ENCODE results near the gene PAXX.

The PAXX gene

DNA sequence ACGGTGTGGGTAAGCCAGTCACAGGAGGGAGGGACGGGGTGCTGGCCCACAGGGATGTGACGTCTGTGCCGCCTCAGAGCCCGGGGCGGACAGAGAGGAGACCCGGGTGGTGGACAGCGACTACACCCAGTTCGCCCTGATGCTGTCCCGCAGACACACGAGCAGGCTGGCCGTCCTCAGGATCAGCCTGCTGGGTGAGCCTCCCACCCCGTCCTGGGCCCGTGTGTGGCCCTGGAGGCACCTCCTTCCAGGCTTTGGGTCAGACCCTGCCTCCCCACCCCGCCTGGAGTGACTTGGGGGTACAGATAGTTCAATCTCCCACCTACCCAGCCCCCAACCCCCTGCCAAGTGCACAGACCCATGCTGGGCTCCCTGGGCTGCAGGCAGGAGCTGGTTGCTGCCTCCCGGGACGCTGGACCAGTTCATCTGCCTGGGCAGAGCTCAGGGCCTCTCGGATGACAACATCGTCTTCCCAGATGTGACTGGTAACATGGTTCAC lies 38.4 kb upstream of the PAXX start:
- no peak for DNase-seq

DNA sequence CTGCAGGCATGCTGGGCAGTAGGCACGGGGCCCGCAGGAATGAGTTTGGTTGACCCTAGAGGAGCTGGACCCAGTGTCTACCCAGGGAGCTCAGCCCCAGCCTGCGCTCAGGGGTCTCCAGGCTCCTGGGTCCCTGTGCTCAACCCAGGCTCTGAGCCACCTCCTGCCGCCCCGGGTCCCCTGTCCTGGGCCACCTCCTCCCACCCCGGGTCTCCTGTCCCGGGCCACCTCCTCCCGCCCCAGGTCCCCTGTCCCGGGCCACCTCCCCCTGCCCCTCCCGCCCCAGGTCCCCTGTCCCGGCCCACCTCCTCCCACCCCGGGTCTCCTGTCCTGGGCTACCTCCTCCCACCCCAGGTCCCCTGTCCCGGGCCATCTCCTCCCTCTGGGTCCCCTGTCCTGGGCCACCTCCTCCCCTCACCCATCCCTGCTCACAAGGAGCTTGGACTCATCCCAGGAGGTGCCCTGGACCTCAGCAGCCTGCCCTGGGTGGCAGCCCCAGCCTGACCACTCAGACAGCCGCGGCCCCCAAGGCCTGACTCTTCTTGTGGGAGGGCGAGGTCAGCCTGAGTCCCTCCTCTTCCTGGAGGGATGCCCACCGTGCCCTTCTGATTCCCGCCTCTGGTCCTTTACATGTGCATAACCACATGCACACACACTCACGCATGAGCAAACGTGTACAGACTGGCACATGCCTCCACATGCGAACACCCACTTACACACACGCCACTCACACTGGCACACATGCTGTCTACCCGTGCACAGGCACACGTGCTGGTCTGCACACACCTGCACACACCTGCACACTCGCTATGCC lies 37.7 kb upstream of the PAXX start:
- DNase-seq: no peak

DNA sequence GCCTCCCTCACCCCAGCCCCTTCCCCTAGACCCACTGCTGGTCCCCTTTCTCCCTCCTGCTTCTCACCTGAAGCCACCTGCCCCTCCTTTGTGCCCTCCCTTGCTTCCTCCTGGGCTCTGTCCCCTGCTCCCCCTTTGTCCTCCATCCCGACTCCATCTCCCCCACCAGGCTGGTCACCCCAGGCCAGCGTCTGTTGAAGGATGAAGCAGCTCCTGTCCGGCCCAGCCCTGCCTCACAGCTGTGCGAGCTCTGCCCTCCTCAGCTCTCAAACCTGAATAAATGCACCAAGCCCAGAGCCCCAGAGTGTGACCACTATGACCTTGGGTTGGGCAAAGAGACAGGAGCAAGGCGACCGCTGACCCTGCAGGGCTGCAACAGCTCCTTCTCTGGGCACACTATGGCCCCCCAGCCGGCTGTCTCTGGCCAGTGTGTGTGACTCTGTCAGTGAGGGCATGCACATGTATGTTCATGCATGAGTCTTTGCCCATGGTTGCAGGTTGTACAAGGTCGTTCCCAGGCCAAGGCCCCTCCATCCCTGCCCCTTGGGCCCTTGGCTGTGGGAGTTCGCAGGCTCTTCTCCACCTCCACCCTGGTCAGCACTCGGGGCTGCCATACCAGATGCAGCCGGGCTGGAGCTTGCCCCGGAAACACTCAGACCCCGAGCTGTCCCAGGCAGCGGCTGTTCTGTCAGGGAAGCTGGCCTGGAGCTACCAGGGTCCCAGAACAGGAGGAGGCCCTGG lies 36.9 kb upstream of the PAXX start:
- no peak for DNase-seq

DNA sequence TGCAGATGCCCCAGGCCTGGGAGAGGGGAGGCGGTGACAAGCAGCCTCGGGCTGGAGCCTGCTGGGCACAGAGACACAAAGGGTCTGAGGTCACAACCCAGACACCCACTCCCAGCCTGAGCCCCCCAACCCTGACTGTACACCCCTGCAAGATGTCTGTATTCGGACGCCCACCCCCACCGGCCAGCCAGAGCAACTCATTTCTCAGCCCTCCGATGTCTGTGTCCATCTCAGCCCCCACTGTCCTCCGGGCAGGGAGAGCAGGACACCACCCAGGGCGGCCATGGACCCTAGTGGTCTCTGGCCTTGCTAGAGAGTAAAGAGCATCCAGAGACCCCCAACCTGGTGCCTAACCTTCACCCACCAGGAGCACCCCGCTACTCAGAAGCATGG lies 36.3 kb upstream of the PAXX start:
- DNase-seq: no peak

DNA sequence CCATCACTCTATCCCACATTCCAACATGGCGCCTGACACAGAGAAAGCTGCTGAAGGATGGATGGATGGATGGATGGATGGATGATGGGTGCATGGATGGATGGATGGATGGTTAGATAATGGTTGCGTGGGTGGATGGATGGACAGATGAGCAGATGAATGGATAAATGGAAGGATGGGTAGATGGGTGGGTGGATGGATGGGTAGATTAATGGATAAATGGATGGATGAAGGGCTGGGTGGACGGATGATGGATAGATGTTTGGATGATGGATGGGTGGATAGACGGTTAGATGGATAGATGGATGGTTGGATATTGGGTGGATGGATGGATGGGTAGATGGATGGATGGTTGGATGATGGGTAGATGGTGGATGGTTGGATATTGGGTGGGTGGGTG lies 35.6 kb upstream of the PAXX start:
- DNase-seq: no peak

DNA sequence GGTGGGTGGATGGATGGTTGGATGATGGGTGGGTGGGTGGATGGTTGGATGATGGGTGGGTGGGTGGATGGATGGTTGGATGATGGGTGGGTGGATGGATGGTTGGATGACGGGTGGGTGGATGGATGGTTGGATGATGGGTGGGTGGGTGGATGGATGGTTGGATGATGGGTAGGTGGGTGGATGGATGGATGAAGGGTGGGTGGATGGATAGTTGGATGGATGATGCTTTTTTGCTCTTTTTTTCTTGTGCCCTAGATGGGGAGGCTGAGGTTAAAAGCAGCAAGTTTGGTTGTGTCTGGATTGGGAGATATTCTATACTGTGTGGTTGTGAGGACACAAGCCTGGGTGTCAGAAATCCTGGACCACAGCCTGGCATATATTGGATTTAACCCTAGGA lies 34.8 kb upstream of the PAXX start:
- no peak for DNase-seq

DNA sequence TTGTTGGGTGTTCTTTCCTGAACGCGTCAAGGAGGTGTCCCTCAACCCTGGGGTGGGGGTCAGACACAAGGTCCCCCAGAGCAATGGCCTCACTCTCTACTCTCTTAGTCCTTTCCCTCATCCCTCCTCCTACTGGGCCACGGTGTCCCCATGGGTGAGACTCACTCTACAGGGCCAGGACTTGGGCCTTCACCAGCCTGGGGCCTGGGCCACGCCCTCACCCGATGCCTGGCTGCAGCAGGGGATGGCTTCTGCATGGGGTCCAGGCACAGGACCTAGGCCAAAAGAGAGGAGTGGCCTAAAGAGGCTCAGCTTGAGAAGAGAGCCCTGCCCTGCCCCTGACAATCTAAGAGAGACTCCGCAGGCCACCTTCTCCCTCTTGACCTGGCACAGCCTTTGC lies 34.3 kb upstream of the PAXX start:
- DNase-seq: no peak

DNA sequence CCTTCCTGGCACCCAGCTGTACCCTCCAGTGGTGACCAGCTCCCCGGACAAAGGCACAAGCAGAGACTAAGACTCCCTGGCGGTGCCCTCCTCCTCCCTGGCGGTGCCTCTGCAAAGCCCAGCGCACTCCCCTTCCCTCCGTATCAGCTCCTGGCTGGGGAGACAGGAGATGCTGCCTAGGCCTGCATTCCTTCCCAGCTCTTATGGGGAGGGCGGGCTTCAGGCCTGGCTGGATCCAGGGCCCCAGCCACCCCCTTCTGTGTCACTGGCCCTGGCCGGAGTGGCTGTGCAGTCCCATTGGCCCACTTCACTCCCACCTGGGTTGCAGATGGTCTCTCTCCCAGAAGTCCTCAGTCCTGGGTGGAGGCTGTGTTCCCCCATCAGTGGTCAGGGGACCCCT lies 33.7 kb upstream of the PAXX start:
- DNase-seq: no peak

DNA sequence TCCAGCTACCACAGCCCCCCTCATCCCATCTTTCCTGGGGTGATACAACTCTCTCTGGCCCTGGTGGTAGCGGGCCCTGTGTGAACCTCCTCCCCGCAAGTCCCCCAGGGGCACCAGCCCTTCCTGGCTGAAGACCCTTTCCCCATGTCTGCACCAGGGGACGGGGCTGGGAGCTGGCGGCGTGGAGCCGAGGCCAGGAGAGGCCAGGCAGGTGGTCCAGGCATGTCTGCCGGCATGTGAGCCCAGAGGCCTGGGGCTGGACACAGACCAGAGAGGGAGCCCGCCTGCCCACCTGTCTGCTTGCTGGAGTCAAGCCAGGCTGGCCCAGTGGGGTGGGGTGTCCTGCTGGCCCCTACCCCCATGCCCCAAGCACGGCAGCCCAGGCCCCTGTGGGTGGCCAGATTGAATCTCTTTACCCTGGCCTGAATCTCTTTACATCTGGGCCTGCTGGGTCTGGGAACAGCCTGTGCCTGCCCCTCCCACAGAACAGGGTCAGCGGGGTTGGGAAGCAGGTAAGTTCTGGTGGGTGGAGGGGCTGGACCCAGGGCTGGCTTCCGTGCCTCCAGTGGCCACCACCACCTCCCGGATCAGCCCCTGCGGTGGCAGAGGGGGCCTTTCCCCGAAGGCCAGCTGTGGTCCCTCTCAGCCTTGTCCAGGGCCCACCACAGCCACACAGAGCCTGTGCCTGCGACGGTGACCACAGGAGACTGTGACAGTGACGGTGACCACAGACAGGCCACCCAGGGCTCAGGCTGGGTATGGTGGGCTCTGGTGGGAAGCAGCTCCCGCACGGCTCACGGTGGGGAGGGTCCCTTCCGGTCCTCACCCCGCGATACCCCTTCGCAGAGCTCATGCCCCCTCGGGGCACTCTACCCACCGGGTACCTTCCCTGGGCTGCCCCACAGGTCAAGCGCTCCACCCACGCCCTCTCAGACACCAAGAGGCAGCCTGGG lies 33.0 kb upstream of the PAXX start:
- DNase-seq: no peak

DNA sequence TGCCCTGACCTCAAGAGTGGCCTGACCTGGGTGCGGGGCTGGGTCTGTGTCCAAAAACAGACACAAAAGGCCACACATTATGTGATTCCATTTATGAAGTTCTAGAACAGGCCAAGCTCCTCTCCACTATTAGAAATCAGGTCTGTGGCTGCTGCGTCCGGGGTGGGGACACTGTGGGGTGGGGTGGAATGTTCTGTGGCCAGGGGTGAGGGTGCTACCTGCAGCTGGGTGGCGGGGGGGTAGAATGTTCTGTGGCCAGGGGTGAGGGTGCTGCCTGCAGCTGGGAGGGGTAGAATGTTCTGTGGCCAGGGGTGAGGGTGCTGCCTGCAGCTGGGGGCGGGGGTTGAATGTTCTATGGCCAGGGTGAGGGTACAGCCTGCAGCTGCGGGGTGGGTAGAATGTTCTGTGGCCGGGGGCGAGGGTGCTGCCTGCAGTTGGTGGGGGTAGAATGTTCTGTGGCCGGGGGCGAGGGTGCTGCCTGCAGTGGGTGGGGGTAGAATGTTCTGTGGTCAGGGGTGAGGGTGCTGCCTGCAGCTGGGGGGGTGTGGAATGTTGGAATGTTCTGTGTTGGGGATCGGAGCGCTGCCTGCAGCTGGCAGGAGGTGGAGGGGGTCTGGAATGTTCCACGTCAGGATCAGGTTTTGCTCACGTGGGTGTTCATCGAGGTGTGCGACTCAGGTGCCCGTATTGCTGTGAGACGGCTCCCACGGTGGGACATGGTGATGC lies 31.8 kb upstream of the PAXX start:
- no peak for DNase-seq

DNA sequence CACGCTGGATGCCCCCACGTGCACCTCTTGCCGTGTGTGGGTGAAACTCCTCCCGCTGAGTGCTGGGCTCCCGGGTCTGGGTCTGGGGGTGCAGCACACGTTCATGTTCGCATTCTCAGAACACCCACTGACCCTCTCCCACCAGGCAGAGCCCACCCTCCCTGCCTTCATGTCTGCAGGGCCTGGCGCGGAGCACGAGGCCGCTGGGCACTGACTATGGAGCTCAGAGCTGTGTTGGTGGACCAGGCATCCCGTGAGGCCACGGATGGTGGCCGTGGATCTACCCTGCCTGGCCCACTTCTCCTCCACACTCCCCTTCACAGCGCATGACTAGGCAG lies 31.3 kb upstream of the PAXX start:
- DNase-seq: no peak

DNA sequence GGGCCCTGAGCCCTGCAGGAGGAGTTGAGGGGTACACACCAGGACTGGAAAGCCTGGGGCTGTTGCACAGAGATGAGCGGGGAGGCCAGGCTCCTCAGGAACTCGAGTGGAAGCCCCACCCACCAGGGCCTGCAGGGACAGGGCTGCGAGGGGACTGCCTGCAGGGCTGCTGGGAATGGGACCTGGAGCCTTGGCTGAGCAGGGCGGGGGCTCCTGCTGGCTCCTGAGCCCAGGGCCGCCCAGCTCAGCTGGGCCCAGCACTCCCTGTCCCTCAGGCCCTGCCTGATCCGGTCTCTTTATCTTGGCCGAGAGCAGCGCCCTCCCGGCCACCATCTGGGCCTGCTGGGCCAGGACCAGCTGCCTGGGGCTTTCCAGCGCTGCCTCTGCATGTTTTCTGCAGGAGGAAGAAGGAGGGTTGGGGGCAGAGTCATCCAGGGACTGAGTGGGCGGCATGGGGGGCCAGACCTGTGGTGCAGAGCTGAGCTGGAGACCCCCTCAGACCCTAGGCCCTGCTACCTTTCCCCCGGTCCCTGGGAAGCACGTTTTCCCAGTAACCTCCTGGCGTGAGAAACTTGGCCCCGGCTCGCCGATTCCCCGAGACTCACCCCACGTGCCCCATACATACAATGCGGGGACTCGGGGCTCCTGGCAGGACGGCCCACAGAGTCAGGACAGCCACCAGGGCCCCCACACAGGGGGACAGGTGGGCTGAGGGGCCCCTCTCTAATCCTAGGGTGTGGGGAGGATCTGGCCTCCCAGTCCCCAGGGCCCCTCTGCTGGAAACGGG lies 30.8 kb upstream of the PAXX start:
- DNase-seq: no peak

DNA sequence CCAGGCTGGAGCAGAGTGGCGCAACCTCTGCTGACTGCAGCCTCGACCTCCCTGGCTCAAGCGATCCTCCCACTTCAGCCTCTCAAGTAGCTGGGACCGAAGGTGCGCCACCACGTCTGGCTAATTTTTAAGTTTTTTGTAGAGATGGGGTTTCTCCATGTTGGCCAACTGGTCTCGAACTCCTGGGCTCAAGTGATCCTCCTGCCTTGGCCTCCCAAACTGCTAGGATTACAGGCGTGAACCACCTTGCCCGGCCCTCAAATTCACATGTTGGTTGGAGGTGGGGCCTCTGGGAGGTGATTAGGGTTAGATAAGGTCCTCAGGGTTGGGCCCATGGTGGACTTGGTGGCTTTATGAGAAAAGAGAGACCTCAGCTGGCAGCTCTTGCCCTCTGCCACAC lies 30.1 kb upstream of the PAXX start:
- DNase-seq: no peak

DNA sequence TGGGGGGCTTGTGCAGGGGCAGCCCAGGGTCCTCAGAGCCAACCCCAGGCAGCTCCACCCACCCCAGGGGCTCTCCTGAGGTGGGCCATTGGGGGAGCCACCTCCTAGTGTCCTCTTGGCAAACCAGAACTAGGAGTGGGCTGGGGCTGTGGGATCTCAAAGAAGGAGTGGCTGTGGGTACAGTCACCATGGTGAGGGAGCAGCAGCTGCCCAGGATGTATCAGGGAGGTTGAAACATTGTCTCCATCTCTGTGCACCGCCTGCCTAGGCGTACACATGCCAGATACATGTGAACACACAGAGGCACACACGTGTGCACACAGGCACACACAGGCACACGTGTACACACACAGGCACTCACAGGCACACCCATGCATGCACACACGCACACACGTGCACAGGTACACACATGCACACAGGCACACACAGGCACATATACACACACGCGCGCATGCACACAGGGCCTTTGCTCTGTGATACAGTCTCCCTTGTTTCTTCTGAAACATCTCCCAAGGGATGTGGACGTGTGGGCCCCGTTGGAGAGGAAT lies 29.4 kb upstream of the PAXX start:
- no peak for DNase-seq

DNA sequence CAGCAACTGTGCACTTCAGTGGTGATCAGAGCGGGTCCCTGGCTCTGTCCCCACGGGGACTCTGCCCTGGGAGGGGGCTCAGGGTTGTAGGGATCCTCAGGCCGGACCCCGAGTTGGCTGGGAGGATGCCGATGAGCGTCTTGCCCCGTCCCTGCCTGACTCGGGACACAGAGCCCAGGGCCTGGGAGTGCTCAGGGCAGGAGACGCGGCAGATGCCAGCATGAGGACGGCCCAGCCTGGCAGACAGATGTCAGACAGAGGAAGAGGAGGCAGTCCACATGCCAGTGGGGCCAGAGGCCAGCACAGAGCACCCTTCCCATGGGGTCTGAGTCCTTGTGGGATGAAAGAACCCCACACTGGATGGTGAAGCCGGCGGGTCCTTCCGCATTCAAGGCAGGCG lies 28.9 kb upstream of the PAXX start:
- no peak for DNase-seq

DNA sequence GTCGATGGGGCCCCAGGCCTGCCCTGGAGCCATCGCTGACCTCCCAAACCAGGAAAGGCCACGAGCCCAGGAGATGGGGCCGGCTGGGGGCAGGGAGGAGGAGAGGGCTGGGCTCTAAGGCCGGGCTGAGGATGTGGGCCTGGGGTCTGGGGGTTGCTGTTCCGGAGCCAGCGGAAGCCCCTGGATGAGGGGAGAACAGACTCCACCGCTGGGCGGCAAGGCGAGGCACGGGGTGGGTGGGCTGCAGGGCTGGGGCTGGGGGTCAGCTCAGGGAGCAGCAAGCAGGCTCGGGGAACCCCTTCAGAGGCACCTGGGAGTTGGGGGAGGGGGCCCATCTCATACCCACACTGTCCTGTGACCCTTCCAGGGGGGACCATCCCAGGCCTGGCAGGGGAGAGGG lies 28.5 kb upstream of the PAXX start:
- DNase-seq: no peak

DNA sequence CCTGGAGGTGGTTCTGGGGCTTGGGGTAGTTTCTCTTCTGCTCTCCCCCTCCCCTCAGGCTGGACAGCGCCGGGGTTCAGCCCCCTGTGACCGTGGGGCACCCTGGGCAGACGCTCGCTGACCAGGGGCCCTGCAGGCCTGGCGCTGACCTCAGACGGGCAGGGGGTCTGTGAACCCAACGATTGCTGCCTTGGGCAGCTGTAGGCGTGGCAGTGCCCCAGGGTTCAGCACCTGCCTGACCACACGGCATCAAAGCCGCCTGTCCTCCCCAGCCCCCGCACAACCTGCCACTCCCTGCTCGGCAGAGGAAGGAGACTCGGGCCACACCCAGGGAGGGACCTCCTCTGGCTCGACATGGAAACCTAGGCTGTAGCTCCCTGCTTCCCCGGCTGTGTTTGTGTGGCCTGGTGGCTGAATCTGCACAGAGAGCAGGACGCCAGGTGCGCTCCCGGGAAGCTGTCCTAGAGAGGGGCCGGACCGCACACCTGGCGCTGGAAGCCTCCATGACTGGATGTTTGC lies 28.0 kb upstream of the PAXX start:
- DNase-seq: no peak

DNA sequence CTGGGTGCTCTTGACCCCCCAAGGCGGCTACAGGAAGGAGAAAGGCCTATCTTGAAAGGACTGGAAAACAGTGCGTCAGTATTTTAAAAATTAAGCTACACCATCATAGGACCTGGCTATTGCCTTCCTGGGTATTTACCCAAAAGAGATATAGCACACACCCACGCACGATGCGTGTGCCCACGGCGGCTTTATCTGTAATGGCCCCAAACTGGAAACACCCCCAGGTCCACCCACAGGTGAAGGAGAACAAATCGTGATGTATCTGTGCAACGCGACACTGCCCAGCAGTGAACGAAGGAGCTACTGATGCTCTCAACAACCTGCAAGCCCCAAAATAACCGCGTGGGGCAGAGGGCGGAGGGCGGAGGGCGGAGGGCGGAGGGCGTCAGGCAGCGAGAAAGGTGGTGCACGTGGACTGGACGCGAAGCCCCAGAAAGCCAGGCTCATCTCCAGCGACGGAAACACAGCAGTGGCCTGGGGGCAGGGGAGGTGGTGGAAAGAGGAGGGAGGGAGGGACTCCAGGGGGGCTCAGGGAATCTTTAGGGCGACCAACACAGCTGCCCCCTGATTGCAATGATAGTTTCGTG lies 27.3 kb upstream of the PAXX start:
- DNase-seq: no peak

DNA sequence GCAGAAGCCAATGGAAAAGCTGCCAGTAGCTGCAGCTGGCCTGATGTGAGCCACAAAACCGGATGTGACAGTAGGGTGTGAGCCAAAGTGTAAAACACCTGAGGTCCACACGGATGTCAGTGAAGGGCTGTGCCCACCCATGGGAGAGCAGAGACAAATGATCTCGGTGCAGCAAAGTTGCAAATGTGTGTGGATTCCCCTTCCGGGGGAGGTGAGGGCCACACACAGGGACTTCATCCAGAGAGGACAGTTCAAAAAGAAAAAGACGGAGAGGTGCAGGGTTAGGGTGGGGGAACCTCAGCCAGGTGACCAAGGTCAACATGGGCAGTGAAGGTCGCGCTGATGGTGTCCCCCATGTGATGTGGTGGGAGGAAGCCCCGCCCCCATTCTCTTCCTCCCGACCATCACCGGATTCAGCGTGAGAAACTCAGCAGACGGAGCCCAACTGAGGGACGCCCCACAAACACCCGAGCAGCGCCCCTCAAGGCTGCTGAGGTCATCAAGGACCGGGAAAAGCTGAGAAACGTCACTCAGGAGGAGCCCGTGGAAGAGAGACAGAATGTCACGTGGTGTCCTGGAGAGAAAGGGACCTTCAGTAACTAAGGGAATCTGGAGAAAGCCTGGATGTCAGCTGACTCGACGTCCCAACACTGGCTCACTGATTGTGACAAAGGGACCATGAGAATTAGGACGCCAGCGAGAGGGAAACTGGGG lies 26.3 kb upstream of the PAXX start:
- peak; percentile 72 to 84 (median 81) for DNase-seq
